NCI-H2196 treated with DMSO at 0.1 percent for 48 hours (cell line): Measurements from ENCODE around the gene BHLHA9.
A peak's percentile ranks its signal among the peaks of the same experiment; 100 is the strongest.
"Not testable (repeated sequence)": the region's sequence is repeated elsewhere in the genome, so short reads cannot be mapped to it uniquely, and the experiment has no call there.

Source experiments
- DNase-seq: peaks from one replicate; lab custom pipeline; 2025; ENCODE audit not compliant: unreplicated experiment; lab: John Stamatoyannopoulos, UW

The BHLHA9 gene

DNA sequence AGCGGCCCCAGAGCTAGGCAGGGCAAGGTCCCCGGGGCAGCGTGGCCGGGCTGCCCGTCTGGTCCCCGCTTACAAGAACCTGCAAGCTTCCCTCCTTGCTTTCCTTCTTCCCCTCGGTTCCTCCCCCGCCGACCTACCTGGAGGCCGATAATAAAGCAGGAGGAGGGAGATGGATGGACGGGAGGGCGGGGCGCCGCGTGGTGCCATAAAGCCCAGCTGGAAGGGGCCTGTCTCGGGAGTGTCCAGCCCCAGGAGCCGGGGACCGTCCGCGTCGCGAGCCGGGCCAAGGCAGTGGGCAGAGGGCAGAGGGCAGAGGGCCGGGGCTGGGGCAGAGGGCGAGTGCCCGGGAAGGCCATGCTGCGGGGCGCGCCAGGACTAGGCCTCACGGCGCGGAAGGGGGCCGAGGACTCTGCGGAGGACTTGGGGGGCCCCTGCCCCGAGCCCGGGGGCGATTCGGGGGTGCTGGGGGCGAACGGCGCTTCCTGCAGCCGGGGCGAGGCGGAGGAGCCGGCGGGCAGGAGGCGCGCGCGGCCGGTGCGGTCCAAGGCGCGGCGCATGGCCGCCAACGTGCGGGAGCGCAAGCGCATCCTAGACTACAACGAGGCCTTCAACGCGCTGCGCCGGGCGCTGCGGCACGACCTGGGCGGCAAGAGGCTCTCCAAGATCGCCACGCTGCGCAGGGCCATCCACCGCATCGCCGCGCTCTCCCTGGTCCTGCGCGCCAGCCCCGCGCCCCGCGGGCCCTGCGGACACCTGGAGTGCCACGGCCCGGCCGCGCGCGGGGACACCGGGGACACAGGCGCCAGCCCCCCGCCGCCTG lies at the start of gene BHLHA9:
Gene BHLHA9, plus strand, starts transcription at position 235 of the 820 bp plus-strand sequence. Its CDS starts 120 bp downstream, at position 355.
- no peak for DNase-seq

DNA sequence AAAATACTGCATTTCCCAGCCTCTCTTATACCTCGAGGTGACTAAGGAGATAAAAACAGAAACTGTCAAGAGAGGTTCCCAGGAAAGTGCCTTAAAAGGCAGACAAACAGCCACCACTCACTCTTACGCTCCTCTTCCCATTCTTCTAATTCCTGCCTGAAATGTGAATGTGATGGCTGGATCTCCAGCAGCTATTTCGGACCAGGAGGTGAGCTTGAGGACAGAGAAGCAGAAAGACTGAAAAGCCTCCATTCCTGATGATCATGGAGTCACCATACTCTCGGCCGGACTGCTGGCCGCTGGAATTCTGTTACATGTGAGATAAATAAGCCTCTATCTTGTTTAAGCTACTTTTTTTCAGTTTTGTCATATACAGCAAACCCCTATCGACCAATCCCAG lies 49.0 kb upstream of the BHLHA9 start:
- no peak for DNase-seq

DNA sequence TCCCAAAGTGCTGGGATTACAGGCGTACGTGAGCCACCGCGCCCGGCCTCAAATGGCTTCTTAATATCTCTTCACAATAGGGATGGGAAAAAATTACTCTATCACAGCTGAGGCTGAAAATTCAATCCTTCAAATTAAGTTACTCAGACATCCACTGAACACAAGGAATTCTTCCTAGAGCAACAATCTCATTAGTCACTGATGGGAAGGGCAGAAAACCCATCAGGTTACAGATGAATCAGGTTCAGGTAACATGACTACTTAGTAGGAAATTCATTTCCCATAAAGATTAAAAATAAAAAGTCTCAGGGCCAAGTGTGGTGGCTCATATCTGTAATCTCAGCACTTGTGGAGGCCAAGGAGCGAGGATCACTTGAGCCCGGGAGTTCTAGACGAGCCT lies 47.9 kb upstream of the BHLHA9 start:
- DNase-seq, result no peak

DNA sequence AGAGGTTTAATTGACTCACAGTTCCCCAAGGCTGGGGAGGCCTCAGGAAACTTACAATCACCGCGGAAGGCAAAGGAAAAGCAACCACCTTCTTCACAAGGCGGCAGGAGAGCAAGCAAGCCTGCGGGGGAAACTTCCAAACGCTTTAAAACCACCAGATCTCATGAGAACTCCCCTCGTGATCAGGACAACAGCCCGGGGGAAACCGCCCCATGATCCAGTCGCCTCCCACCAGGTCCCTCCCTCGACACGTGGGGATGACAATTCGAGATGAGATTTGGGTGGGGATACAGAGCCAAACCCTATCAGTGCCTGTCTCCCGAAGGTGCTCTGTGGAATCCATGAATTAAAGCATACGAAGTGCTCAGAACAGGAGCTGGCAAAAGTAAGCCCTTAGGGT lies 46.6 kb upstream of the BHLHA9 start:
- no peak for DNase-seq

DNA sequence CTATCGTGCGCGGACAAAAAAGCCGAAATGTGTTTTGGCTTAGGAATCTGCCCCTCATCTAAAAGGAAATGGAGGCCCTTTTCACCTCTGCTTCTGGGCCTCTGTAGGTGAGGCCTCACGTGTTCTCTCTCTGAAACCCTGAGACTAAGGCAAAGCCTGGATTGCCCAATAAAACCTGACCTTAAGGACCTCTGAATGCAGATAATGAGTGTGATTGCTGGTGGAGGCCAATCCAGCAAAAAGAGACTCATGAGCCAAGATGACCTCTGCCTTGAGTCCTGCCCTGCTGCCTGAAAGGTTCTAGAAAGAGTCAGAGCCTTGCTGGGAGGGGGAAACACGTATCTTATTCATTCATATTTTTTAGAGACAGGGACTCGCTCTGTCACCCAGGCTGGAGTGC lies 45.9 kb upstream of the BHLHA9 start:
- DNase-seq, result no peak

DNA sequence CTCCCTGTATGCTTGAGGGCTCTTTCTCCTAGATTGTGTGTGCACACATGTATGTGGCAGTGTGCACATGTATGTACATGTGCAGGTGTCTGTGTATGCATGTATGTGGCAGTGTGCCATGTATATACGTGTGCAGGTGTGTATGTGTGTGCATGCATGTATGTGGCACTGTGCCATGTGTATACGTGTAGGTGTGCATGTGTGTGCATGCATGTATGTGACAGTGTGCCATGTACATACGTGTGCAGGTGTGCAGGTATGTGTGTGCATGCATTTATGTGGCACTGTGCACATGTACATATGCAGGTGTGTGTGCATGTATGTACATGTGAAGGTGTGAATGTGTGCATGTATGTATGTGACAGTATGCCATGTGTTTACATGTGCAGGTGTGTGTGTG lies 43.9 kb upstream of the BHLHA9 start:
- DNase-seq, result no peak

DNA sequence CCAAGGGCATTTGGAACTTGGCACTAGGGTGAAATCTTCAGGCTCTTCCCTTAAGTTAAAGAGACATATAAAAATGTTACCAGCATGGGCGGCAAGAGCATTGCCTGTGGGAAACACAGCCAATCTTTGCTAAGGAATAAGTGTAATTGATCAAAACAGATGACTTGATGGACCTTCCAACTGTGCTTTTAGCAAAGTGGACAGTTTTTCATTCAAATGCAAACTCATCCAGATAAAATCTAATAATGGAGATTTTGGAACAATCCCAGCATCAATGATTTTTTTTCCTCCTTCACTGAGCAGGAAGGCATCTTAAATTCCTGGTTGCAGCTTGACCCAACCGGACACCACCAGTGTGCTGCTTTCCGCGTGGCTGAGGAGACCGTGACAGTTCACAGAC lies 42.9 kb upstream of the BHLHA9 start:
- DNase-seq, result no peak

DNA sequence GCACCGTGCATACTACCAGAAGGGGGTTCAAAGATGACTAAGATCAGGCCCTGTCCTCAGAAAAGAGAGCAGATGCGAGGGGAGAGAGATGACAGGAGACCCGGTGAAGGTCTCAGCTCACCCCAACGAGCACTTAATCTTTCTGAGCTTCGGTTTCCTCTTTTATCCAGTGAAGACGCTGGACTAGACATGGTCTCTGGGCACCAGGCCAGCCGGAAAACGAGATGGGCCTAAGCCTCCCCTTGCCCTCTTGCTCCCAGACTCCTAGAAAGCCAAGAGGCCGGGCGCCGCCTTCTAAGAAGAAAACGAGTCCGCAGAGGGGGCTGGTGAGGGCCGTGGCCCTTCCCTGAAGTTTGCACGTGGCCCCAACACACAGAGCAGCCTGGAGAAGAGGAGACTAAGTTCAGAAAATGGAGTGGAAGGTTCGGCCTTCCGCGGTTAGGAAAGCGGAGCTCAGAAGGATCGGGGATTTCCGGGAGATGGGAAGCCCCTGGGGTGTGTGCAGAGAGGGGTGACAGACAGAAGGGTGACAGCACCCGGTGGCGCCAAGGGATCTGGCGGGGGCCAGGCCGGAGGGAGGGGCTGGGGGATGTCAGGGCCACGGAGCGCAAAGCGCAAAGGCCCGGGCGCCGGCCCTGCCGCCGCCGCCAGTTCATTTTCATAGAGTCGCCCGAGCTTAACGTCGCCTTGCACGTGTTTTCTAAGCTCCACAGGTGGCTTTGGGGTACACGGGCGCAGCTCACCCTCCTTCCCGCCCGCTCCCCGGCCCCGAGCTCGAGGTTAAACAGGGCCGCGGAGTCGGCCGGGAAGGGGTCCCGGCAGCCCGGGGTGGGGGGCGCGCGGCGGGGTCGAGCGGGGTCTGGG lies 42.1 kb upstream of the BHLHA9 start:
- no peak for DNase-seq

DNA sequence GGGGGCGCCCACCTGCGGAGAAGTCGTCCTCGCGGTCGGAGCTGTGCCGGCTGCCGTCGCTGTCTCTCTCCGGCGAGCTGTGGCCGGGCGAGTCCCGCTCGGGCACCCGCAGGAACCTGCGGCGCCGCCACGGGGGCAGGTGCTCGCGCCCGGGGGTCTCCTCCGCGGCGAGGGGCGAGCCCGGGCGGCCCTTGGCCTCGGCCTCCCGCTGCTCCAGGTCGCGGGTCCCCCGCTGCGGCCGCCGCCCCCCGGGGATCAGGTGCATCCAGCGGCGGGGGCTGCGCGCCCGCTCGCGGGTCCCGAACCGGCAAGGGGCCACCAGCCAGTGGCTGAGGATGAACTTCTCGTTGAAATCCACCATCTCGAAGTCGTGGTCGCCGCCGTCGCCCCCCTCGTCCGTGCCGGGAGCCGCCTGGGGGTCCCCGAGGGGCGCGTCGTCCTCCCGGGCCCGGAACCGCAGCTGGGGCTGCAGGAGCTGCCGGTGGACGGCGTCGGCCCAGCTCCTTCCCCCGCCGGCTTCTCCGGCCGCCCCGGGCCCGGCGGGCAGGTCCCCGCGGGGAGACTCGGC lies 41.4 kb upstream of the BHLHA9 start:
- DNase-seq, result no peak

DNA sequence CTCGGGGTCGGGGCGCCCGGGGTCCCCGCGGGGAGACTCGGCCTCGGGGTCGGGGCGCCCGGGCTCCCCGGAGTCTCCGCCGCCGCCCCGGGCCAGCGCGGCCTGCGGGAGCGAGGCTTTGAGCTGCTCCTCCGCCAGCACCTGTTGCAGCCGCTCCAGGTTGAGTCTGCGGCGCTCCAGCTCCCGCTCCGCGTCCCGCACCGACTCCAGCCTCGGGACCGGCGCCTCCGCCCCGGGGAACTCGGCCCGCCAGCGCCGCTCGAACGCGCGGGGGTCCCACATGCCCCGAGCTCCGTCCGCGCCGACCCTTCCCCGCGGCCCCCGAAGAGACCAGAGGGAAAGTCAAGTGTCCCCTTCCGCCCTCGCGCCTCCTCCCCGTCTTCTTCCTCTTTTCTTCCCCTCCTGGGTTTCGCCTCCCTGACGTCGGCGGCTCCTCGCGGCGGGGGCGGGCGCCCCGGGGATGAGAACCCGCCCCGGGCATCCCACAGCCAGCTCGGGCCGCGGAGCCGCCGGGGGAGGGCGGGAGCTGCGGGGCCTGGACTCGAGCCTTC lies 40.8 kb upstream of the BHLHA9 start:
- no peak for DNase-seq

DNA sequence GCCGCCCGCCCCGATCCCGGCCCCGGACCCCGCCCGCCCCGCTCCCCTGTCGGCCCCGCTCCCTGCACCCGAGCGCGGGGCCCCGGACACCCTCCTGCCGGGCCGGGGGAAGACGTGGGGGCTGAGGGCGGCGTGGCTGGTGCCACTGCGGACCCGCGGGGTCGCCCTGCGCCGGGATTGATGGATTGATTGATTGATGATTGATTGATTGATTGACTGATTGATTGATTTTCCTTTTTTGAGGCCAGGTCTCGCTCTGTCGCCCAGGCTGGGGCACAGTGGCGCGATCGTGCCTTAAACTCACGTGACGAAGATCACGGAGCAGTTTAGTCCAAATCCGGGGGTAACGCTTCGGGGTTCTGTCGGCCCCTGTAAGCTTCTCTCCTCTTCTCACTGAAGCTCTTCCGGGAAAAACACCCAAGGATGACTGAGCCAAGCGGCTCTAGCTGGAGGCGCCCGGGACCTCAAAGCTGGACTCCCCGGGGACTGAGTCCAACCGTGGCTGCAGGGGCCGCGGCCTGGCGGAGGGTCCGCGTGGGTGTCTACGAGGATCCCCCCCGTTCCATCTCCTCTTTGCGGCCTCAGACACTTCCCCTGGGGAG lies 40.2 kb upstream of the BHLHA9 start:
- no peak for DNase-seq

DNA sequence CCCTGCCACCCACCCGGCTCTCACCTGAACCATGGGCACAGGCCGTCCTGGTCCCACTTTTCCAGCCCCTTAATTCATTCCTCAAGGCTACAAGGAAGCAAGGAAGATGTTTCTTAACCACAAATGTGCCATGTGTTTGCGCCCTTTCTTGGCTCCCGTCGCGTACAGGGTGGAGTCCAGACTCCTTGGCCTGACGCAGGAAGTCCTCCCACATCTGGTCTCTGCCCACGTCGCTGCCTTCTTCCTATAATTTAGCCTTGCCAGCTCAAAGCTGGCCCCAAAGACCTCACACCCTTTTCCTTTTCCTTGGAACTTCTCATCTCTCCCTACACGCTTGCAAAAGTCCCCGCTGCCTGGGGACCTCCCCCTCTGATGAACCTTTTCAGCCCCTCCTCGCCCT lies 38.8 kb upstream of the BHLHA9 start:
- no peak for DNase-seq

DNA sequence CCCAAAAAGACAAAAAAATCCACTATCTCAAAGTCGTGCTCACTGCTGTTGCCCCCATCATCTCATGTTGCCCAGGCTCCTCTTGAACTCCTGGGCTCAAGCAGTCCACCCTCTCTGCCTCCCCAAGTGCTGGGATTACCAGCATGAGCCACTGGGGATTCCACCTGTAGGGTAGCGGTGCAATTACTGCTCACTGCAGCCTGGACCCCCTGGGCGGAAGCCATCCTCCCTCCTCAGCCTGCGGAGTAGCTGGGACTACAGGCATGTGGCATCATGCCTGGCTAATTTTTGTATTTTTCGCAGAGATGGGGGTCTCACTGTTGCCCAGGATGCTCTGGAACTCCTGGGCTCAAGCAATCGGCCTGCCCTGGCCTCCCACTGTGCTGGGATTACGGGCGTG lies 37.9 kb upstream of the BHLHA9 start:
- DNase-seq, result no peak

DNA sequence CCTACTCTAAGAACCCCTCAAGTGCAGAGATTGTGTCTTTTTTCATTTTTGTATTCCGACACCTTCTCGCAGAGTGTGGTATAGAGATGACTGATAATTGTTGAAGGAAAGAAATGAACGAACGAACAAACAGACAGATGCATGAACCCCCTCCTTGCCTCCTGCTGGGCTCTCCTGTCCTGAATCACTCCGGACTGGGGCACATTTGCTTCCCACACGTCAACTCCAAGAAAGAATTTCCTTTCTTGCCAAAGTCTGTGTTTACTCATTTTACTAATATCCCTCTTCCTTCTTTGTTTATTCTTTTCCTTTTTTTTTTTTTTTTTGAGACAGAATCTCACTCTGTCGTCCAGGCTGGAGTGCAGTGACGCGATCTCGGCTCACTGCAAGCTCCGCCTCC lies 37.5 kb upstream of the BHLHA9 start:
- DNase-seq, result no peak

DNA sequence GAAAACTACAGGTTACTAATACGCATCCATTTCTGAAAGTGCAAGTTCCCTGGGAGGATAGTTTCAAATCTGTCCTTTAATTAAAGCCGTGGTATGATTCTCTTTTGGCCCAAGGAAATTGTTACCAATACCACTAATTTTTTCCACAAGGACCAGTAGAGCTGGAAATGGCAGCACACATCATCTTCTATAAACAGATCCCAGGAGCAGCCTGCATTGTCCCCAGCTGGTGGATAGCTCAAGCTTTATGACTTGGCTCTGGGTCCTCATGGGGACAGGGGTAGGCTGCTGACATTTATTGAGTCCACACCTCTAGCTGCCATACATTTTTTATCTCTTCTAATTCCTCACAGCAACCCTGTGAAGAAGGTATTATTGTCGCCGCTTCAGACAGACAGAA lies 35.8 kb upstream of the BHLHA9 start:
- DNase-seq, result no peak

DNA sequence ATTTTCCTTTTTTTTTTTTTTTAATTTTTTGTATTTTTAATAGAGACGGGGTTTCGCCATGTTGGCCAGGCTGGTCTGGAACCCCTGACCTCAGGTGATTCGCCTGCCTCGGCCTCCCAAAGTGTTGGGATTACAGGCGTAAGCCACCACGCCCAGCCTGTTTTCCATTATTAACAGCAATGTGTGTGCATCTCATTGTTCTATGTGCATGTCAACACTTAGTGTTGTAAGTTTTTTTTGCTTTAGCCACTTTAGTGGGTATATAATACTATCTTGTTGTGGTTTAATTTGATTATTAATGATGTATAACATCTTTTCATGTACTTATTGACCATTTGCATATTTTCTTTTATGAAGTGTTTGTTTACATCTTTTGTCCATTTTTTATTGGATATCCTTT lies 32.8 kb upstream of the BHLHA9 start:
- DNase-seq, result no peak

DNA sequence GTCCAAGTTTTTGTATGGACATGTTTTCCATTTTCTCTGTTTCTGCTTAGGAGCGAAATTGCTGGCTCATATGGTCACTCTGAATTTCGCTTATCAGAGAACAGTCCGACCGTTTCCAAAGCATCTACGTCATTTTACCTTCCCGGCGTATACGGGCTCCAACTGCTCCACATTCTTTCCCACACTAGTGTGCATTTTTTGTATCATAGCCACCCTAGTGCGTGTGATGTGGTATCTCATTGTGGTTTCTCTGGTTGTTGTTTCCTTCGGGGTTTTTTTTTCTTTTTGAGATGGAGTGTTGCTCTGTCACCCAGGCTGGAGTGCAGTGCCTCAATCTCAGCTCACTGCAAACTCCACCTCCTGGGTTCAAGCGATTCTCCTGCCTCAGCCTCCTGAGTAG lies 31.0 kb upstream of the BHLHA9 start:
- DNase-seq, result no peak

DNA sequence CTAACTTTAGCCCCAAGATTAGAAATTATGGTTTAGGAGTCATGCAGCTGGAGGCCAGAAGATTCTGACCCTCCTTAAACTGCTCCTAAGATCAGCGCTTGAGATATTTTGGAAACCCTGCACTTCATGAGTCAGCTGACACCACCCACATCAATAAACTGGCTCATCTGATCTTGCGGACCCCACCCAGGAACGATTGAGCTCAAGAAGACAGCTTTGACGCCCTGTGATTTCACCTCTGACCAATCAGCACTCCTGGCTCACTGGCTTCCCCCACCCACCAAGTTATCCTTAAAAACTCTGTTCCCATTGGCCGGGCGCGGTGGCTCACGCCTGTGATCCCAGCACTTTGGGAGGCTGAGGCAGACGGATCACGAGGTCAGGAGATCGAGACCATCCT lies 29.8 kb upstream of the BHLHA9 start:
- DNase-seq, result not testable (repeated sequence)

DNA sequence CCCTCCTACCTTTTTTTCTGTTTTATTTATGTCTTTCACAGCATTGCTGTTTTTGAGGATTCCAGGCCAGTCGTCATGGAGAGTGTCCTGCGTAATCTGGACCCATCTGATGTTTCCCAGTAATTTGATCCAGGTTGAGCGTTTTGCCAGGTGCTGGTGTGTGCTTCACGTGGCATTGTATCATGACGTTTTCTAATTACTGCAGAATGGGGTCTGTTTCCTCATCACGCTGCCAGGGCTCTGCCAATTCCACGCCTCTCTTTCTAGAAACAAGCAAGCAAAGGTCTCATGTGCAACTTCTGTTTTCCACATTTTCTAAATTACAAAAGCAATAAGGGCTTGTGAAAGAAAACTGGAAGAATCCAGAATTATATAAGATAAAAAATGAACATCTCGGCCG lies 28.3 kb upstream of the BHLHA9 start:
- peak; percentile 64 for DNase-seq

DNA sequence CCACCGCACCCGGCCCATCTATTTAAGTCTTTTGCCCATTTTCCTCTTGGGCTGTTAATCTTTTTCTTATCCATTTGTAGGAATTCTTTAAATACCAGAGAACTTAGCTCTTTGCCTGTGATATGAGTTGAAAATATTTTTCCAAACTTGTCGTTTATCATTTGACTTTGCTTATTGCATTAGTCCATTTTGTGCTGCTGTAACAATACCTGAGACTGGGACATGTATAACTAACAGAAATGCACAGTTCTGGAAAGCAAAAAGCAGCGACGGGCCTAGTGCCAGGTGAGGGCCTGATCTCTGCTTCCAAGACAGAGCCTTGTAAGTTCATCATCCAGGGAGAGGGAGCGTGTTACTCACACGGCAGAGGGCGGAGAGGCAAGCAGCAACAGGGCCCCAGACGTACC lies 25.6 kb upstream of the BHLHA9 start:
- no peak for DNase-seq

DNA sequence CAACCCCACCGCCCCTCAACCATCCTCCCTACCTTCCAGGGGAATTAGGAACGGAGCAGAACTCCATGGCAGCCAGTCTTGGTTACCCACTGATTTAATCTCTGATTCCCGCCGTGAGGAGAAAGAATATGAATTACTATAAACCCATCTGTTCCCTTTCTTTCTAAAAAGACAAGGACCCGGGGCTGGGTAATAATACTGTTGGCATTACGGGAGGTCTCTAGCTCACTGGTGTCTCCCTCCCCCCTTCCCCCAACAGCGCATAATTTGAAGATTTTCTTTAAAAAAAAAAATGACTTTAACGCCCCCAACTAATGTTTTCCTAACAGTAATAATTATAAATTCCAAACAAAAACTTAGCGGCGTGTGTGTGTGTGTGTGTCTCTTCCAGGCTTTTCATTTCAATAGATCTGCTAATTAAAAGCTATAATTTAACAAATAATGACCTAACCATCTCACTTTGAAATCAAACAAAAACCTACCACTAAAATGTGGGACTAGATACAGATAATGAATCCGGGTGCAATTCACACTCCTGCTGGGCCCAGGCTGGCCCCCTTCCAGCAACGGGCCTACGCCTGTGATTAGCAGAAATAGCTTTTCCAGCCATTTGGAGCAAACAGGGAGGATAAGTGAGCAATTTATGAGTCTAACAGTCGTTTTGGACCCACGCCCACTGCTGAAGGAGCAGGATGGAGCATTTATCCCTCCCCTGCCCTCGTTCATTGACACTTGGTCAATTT lies 18.2 kb upstream of the BHLHA9 start:
- DNase-seq, result no peak
